NOMO-1 (cell line): ENCODE data around the gene NOVA1.

Experiments used
- DNase-seq, 2 experiments: peaks; one replicate each; lab custom pipeline; 2025; ENCODE audit not compliant: unreplicated experiment in 2 of 2; lab: John Stamatoyannopoulos, UW

The NOVA1 gene

DNA sequence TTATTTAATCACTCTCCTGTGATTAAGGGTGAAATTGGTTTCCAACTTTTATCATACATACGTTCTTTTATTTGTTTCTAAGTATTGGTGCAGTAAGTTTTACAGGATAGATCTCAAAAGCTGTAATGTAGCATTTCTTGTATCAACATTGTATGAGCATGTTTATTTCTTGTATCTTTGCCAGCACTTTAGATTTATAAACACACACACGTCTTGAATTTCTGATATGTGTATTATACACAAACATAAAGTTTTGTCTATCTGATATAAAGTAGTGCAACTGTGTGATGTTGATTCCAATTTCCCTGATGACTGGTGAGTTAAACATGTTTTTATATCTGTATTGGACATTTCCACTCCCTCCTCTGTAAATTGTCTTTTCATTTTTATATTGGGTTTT lies 134.7 kb downstream of the NOVA1 start:
- DNase-seq, result no peak

DNA sequence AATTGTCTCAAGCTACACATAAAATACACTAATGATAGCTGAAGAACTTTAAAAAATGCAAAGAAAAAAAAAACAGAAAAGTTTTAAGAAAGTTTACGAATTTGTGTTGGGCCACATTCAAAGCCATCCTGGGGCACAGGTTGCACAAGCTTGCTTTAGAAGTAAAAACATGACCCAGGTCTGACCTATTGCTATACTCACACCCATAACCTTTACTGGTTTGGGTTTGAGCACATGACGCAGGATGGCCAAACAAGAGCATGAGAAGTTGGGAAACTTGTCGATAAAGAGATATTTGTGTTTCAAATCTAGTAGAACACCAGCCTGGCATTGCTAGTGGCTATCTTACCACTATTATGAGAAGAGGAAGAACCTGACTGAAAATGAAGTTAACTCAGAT lies 143.7 kb downstream of the NOVA1 start:
- DNase-seq, result no peak

DNA sequence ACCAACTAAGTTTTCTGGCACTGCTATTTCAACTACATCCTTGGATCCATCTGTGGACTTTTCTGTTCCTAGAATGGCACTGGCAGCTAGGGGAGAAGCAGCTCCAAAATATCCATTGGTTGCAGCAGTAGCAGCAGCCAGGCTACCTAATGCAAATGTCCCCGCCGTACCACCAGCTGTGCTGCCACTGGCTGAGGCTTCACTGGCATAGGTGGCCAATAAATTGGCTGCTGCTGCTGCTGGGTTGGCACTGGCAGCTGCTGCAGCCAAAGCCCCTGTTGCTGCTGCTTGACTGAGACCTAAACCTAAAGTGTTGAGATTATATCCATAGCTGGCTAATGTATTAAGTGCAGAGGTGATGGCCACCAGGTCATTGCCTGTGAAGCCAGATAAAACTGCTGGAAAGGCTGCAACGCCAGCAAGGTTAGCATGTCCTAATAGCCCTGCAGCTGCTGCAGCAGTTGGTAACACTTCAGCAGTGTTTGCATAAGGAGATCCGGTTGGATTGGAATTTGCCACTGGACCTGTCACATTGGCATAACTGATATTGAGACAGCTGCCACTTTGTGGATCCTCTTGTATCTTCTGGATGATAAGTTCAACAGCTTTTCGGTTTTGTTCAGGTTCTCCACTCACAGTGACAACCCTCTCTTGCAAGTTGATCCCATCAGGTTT lies 149.5 kb downstream of the NOVA1 start:
- no peak for DNase-seq

DNA sequence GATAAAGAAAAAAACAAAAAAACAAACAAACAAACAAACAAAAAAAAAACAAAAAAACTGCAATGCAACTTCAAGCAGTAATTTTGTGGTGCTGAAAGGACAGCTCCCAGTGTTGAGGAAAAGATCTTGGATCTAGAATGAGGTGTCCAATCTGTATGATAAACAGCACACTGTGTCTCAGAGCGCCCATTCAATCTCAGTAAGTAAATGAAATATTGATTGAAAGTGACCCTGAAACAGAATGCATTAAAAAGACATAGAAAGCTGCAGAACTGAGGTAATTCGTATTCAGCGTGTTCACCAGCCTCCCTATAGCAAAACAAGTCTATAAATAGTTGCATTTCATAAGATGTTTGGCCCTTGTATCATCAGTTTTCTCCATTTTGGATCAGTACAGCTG lies 153.0 kb downstream of the NOVA1 start:
- DNase-seq, result no peak

DNA sequence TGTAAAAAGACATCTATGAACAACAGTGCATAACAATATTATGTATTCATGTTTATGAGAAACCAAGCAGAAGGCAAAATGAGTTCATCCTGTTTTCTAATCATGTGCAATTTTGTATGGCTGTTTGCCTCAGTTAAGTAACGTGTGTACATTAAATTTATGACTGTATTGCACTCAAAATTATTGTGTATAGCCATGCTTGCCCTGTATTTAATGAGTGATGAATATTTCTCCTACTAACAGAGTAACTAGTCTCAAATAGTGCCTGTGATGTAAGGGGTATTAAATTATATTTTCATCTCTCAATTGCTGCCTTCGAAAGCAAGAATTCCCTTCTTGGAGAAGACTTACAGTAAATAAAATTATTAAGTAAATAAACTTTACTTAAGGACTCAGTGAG lies 154.2 kb downstream of the NOVA1 start:
- DNase-seq, result no peak

DNA sequence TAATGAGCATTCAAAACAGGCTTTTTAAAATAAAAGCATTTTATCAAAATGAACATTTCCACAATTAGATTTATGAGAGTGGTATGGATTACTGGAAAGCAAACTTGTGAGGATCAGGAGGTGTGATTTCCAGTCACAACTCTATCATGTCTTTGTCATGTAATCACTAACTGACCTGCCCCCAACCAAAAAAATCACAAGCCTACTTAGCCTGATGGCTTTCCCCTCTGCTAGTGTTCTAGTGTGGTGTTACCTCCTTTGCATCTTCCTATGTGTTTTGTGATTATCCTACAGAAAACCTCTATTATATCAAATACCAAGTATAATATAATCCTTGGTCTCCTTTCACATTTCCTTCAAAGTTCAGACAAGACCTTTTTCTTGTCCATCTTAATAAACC lies 168.6 kb downstream of the NOVA1 start:
- DNase-seq, result no peak

DNA sequence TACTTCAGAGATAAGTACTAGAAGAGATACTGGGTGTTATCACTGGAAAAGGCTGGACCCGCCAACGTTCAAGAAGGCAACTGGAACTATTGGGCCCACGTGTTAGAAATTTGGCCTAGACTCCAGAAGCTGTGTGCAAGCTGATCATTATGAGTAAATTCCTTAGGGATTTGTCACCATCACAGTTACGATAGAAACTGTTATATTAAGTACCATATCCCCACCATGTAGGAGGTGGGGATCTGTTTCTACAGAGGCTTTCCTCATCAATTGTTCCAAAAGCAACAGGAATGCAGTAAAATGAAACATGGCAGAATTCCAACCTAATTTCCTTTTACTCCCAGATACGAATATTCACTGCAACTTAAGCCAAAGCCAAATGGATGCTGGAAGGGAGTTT lies 170.7 kb downstream of the NOVA1 start:
- DNase-seq, result no peak

DNA sequence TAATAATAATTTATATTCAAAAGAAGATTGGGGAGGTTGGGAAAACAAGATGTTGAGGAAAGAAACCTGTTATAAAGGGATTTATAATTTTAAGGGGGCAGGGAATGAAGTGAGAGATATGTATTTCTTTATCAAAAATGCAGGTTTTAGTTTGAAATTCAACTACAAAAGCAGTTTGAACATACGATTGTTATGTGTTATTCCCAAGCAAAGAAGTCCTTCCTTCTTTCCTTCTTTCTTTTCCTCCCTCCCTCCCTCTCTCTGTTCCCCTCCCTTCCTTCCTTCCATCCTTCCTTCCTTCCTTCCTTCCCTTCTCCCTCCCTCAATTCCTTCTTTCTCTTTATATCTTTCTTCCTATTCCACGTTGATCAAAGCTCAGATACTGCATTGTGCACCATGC lies 173.3 kb downstream of the NOVA1 start:
- DNase-seq, result no peak

DNA sequence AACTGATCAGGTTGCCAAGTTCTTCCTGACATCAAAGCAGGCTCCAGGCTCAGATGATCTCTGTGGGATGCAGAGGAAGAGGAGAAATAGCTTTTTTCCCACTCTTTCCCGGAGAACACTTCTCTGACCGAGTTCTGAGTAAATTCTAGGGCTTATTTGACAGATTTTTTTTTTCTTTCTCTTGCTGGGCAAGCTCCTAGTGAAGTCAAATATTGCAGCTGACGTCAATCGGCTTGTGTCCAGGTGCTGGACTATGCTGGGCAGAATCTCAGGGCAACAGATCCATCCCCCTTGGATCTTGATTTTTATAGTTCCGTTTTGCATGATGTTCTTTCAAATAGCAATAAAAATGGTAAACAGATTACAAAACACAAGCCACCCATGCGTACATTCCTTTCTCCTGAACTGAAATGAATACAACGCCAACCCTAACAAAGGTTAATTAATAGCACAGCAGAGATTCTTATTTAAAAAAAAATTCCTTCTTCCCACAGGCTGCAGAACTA lies 182.2 kb downstream of the NOVA1 start:
- DNase-seq, result no peak

DNA sequence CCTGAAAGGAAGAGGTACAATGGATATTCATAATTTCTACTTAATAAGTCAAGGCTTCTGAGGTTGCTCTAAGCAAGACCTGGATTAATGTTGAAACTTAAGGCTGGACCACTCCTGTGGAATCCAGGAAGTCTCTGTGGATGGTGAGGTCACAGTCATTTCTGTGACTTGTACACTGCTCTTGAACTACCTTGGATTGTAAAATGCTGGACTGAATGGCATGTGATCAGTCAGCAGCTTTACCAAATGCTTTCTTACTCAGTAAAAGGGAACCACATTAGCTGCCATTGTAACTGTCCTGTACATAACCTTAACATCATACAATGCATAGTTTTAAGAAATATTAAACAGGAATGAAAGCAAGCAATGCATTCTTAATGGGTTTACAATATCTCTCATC lies 182.9 kb downstream of the NOVA1 start:
- DNase-seq, result no peak

DNA sequence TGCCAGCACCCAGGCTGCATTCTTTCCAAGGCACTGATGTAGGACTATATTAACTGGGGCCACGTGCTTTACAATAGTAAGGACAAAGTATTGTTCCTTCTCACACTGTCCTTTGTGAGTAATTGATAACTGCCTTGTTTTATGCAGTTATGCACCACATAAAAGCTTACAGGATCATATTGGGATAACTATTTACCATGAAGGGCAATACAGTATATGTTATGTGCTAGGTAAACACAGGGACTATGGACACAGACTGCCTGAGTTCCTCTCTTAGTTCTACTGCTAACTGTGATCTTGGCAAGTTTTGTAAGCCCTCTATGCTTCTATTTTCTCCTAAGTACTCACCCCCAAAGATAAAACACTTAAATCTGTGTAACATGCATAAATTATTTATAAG lies 183.7 kb downstream of the NOVA1 start:
- no peak for DNase-seq

DNA sequence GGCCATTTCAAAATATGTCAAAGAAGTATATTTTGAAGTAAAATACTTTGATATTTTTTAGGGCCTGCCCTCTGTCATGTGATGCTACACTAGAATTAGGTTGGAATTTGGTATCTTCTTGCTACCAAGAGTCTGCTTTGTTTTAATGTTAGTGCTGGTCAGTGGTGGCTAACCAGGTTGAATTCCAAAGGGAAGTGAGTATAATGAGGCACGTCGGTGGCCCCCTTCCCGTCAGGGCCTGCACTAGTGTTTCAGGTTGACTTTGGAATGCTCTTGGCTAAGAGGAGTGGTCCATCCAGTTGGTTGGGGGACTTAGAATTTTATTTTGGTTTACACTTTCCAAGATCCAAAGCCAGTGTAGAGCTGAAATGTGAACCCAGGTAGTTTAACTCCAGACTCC lies 185.4 kb downstream of the NOVA1 start:
- no peak for DNase-seq

DNA sequence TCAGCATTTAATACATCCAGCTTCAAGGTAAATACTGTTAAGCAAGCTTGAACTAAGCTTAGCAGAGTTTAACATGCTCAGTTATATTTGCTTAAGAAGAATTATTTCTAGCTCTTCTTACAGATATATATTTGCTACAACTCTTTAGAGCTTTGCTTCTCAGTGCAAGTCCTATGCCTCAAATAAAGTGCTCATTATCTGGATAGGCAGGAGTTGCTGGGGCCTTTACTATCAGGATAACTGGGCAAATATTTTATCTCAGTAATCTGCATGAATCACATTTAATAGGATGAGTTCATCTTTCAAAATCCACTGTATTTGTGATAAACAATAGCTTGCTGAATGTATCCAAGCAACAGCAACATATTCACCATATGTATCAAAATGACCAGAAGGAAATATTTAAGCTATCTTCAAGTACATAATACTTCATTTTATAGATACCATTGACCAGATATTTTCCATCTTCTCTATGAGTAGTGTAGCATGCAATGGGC lies 187.6 kb downstream of the NOVA1 start:
- no peak for DNase-seq

DNA sequence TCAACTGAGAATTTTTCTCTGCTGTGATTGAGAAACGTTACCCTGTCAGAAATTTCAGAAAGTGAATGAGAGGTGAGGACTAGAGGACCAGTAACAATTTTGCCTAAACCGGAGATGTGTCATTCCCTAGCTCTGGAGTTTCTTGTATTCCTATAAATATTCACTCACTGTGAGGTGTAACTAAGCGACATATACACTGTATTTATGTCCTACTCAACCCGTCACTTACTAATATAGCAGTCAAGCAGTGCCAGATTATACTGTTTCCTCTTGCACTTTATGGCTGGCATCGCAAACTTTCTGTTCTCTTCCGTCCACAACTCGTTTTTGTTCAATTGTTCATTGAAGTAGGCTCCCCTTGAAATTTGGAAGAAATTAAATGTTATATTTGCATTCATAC lies 192.9 kb downstream of the NOVA1 start:
- no peak for DNase-seq

DNA sequence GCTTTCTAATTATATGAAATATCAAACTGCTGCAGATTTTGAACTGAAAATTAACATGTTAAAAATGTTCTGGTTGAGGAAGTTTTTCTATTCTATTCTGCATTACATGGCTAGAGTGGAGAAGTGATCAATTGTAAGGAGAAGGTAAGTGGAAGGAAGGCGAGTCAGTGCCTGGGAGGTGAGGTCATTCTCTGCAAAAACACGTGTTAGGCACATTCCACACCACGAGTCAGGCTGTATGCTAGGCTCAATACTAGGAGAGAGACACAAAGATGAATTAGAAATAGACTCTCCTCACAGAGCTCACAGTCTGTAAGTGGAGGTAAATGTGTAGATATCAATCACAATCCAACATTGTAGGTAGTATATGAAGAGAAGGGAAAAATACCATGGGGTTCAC lies 194.1 kb downstream of the NOVA1 start:
- no peak for DNase-seq

DNA sequence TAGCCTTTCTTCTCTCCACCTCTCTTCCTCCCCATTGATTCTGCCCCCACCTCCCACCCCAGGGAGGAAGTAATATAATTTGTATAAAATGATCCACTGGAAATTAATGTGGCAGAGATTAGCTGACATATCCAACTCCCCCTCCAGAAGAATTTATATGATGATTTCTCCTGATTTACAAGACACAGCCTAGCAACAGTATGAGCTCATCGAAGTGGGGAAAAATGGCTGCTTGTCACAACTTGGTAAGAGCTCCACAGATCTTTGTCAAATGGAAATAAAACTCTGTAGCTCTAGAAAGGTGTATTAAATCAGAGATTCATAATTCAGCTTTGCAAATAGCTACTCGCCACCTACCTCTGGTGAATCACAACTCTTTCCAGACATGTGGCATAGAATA lies 195.7 kb downstream of the NOVA1 start:
- DNase-seq, result no peak

DNA sequence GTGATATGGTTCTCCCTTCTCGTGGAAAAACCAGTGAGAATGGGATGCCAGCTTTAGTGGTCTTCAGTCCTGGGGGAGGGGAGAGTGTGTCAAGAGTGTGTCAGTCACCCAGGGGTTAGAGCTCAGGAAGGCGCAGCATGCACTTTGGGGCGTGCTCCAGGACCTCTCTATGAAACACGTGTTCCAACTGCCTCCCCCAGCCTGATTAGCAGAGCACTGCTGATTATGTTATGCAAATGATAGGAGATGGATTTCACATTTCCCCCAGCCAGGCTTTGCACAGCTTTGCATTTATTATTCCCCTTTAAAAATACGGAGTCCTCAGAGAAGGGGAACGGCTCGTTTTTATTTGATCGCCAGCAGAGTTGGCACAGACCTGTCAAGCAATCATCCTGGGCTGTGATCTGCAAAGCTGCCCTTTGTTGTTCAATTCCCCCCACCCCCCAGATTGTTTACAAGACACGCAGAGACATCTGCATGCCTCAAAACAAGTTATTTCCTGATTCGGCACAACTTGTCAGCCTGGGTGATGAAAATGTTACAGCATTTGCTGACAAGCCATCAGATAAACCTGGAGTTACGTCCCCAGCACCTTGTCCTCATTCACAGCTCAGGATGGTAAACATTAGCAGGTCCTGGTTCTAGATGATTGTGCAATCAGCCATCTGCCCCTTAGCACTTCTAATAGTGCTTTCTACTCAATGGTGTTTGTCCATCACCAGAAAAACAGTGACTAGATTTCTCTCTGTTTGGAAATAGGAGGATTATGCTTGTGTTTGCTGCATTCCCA lies 196.5 kb downstream of the NOVA1 start:
- no peak for DNase-seq

DNA sequence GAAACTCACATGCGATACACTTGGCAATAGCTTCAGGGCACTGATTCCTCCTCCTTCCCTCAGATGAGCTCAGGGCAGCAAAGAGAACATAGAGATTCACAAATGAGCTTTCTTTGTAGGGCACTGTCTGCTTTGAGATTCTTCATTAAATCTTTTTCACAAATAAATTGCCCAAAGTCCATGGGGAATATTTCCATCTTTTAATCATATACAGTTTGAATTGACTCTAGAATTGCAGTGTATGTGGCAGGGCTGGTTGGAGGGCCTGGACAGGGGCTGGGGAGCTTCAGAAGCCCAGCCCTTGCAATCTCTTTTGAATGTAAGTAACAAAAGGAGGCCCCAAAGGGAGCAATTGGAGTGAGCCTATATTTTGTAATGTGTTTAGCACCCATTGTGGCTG lies 197.5 kb downstream of the NOVA1 start:
- no peak for DNase-seq

DNA sequence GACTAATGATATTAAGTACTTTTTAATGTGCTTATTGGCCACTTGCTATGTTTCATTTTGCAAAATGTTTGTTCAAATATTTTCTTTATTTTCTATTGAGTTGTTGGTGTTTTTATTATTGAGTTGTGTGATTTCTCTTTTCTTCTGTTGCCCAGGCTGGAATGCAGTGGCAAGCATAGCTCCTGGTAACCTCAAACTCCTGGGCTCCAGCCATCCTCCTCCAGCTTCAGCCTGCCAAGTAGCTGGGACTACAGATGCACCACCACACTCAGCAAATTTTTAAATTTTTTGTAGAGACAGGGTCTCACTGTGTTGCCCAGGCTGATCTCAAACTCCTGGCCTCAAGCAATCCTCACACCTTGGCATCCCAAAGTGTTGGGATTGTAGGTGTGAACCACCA lies 199.2 kb downstream of the NOVA1 start:
- DNase-seq, result no peak
